ENCODE results near the gene MYOCD.

- TF ChIP-seq CTCF (IDR thresholded peaks at IDR 0.05) (no peak), POLR2A (IDR thresholded peaks at IDR 0.05) (no peak)
These were observed 21.1 kb upstream of the MYOCD start for GRCh38 chr17:12644623-12645022.
